ENCODE measurements around the gene EIF4G3. TPM values are rescaled to one million over a fixed set of nuclear protein-coding genes. Genes with fewer than 3 reads are reported as not detected.

The EIF4G3 gene
- total and polyA plus RNA-seq, 2 of the 8 experiments (the other 6 are each of a cell fraction or from before 2014, with no cell fraction given): 47.5 to 66.6 TPM

DNA sequence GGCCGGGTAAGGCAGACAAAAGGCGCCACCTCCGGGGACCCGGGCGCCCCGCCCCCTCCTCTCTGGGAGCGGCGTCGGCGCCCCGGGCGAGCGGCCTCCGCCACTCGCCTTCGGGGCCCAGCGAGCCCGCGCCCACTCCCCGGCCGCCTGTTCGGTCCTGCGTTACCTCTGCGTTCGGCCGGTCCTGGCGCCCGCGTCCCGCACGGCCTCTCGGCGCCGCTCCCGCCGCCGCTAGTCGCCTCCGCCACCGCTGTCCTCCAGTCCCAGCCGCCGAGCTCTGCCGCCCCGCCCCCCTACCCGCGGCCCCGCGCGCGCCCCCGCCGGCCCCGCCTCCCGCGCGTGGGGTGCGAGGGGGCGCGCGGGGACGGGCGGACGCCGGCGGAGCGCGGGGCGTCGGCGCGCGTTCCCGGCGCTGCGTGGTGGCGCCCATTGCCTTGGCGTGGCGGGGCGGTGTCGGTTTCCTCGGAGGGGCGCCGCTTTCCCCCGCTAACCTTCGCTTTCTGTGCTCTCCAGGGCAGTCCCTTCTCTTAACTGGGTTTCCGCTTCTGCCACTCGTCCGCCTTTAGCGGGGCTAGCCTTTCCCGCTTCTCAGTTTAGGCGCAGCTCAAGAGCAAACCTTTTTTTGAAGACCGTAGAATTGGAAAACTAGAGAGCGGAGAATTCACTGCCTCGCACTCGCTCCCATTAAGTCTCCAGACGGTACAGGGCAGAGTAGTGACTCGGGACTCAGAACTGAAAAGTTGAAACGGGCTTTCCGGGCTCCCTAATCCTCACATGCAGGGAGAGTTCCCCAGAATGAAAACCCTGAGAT lies 389.5 kb downstream of the EIF4G3 start, which contains the start of gene HP1BP3:
HP1BP3 (minus strand) TSS at position 279 of the 811 bp plus-strand sequence. CDS start 6,867 bp downstream, outside the sequence.
- H3K23ac ChIP-seq (ENCODE audit: insufficient read length): no peak within 1 kb of the TSS
- no peaks in the 10 kb centered on the region for H3K79me1 ChIP-seq (ENCODE audit: low read depth, low read length)
- no peak for FAIRE-seq
- ChIA-PET CTCF (ENCODE audit: partially characterized antibody) (interaction anchor here (1.2 to 1.6 kb wide), 4 partner anchors 77 to 409 kb away, joined by 3 to 6 read pairs (median 4); no protein-coding TSS in a partner anchor), POLR2A (ENCODE audit: partially characterized antibody) (interaction anchor here (0.7 to 2.0 kb wide), 35 partner anchors 10 to 558 kb away, joined by 3 to 15 read pairs (median 4); partner anchors contain the start of genes DDOST and KIF17)
- H2BK20ac ChIP-seq (ENCODE audit: low read length): 0 out of 2 replicates have a peak within 1 kb of the TSS, but pooled peaks have one; percentile 3
- no peak within 1 kb of the TSS for H3K4ac ChIP-seq (replicated peaks; ENCODE audit: insufficient read length, low read depth, low read length)
- peak within 1 kb of the TSS; percentile 94 for H4K5ac ChIP-seq (ENCODE audit: insufficient read length, low read depth, low read length)
- H3K9me3 ChIP-seq (ENCODE audit: insufficient read depth in 2 of 2, low read depth in 1 of 2, low read length in 1 of 2): no peaks in the 10 kb centered on the region
- H4K91ac ChIP-seq (replicated peaks; ENCODE audit: insufficient read length, low read length): peak within 1 kb of the TSS; percentile 94
- H2AK5ac ChIP-seq (ENCODE audit: low read depth, low read length): no peak within 1 kb of the TSS
- H4K20me1 ChIP-seq (replicated peaks in 1 of 2; ENCODE audit: control insufficient read depth in 1 of 2, insufficient read depth in 2 of 2, low read length in 2 of 2): peaks cover 3 to 8% of the 10 kb centered on the region in 2 experiments
- H3K36me3 ChIP-seq (ENCODE audit: control insufficient read depth in 2 of 4, insufficient read depth in 4 of 4, low read length in 3 of 4): no peaks in the 10 kb centered on the region
- peaks cover 0 to 6% (median 6%) of the 10 kb centered on the region in 4 experiments; a peak in 3 of 7 replicates for H3K4me1 ChIP-seq (replicated peaks in 1 of 4; ENCODE audit: control insufficient read depth in 3 of 4, insufficient read depth in 4 of 4, low read length in 3 of 4)
- peaks cover 15 to 39% of the 10 kb centered on the region in 2 experiments for H3K79me2 ChIP-seq (ENCODE audit: control insufficient read depth in 1 of 2, insufficient read depth in 2 of 2, low read length in 2 of 2)
- WGBS, 2 experiments (ENCODE audit: extremely low coverage in 1 of 2, insufficient coverage in 1 of 2, insufficient read length in 1 of 2, insufficient replicate concordance in 2 of 2, low coverage in 1 of 2, low lambda C conversion rate in 2 of 2, missing lambda C conversion rate in 1 of 2): 1% methylated on average over 18 of the region's 99 CpGs; no CpG with 5 or more reads in 1 of the 2 experiments
- H3K23me2 ChIP-seq (ENCODE audit: low read depth, low read length): peaks cover 5% of the 10 kb centered on the region; the same call in 1 of the 2 replicates
- peak within 1 kb of the TSS; percentile 95 for H3K27ac ChIP-seq (ENCODE audit: low read depth, low read length)
- H3K18ac ChIP-seq (ENCODE audit: extremely low read depth, low read length): peak within 1 kb of the TSS; percentile 84
- H3K14ac ChIP-seq (ENCODE audit: insufficient read length): no peak within 1 kb of the TSS
- H3K4me3 ChIP-seq (ENCODE audit: extremely low read depth in 1 of 4, insufficient read depth in 2 of 4, low read depth in 3 of 4, low read length in 4 of 4): peak within 1 kb of the TSS; percentile 82 to 99 (median 92)
- peak within 1 kb of the TSS; percentile 83 for H3K56ac ChIP-seq (replicated peaks; ENCODE audit: insufficient read length, low read depth, low read length)
- H3K27me3 ChIP-seq (replicated peaks in 1 of 4; ENCODE audit: control insufficient read depth in 3 of 4, extremely low read depth in 1 of 4, insufficient read depth in 3 of 4, low read length in 3 of 4): no peaks in the 10 kb centered on the region
- H2BK5ac ChIP-seq (ENCODE audit: low read depth, low read length): peak within 1 kb of the TSS; percentile 95
- peak within 1 kb of the TSS; percentile 19 for H2AFZ ChIP-seq (ENCODE audit: low read length)
- no peak within 1 kb of the TSS for H2BK120ac ChIP-seq (replicated peaks; ENCODE audit: low read depth, low read length)
- H4K8ac ChIP-seq (ENCODE audit: extremely low read depth, insufficient read depth, low read length): peak within 1 kb of the TSS; percentile 90
- H2BK15ac ChIP-seq (ENCODE audit: low read length): no peak within 1 kb of the TSS; the same call in 1 of the 2 replicates
- DNase-seq (ENCODE audit: low read depth in 1 of 2, low spot score in 2 of 2): peak; percentile 1 to 62
- peak within 1 kb of the TSS; percentile 94 to 99 (median 97) for H3K9ac ChIP-seq (replicated peaks in 1 of 4; ENCODE audit: extremely low read depth in 1 of 4, low read depth in 3 of 4, low read length in 3 of 4)
- peak within 1 kb of the TSS; percentile 74 to 81 for H3K4me2 ChIP-seq (ENCODE audit: insufficient read depth in 1 of 2, low read depth in 2 of 2, low read length in 2 of 2)
- H2BK12ac ChIP-seq (ENCODE audit: low read depth, low read length): no peak within 1 kb of the TSS
- TF ChIP-seq CEBPB (IDR thresholded peaks at IDR 0.05; ENCODE audit: low read depth, low read length): no peak
